ENCODE measurements around the gene FYN.

- TF ChIP-seq POLR2A (IDR thresholded peaks at IDR 0.05; ENCODE audit: control extremely low read depth in 1 of 2, low read depth in 2 of 2, low read length in 2 of 2) (no peak), EZH2 (IDR thresholded peaks at IDR 0.05; ENCODE audit: low read depth, low read length, severe bottlenecking) (no peak), CREB1 (IDR thresholded peaks at IDR 0.05) (no peak), CEBPB (IDR thresholded peaks at IDR 0.05; ENCODE audit: low read depth, low read length) (no peak), CHD1 (IDR thresholded peaks at IDR 0.05; ENCODE audit: low read depth, low read length) (no peak), SUZ12 (IDR thresholded peaks at IDR 0.05; ENCODE audit: low read length) (no peak), ATF3 (IDR thresholded peaks at IDR 0.05; ENCODE audit: insufficient read depth, low read depth, low read length) (no peak), GABPA (IDR thresholded peaks at IDR 0.05; ENCODE audit: borderline replicate concordance, insufficient read depth, low read length) (no peak), EP300 (IDR thresholded peaks at IDR 0.05; ENCODE audit: borderline replicate concordance in 1 of 2, low read depth in 2 of 2, low read length in 2 of 2) (no peak), TEAD4 (IDR thresholded peaks at IDR 0.05; ENCODE audit: low read depth, low read length) (no peak), BCL11A (IDR thresholded peaks at IDR 0.05; ENCODE audit: low read depth in 2 of 2, low read length in 2 of 2) (no peak), TAF1 (IDR thresholded peaks at IDR 0.05; ENCODE audit: low read depth, low read length) (no peak)
- TF ChIP-seq, protein P1, sequence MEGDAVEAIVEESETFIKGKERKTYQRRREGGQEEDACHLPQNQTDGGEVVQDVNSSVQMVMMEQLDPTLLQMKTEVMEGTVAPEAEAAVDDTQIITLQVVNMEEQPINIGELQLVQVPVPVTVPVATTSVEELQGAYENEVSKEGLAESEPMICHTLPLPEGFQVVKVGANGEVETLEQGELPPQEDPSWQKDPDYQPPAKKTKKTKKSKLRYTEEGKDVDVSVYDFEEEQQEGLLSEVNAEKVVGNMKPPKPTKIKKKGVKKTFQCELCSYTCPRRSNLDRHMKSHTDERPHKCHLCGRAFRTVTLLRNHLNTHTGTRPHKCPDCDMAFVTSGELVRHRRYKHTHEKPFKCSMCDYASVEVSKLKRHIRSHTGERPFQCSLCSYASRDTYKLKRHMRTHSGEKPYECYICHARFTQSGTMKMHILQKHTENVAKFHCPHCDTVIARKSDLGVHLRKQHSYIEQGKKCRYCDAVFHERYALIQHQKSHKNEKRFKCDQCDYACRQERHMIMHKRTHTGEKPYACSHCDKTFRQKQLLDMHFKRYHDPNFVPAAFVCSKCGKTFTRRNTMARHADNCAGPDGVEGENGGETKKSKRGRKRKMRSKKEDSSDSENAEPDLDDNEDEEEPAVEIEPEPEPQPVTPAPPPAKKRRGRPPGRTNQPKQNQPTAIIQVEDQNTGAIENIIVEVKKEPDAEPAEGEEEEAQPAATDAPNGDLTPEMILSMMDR (IDR thresholded peaks at IDR 0.05; ENCODE audit: control extremely low read depth in 1 of 3, insufficient read depth in 1 of 3, low read depth in 1 of 3, low read length in 3 of 3), result no peak
- TF ChIP-seq, protein P2, sequence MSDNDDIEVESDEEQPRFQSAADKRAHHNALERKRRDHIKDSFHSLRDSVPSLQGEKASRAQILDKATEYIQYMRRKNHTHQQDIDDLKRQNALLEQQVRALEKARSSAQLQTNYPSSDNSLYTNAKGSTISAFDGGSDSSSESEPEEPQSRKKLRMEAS (IDR thresholded peaks at IDR 0.05), result no peak
These were observed 45.6 kb upstream of the FYN start for GRCh38 chr6:111918825-111919224.
